T-helper 1 cell (primary cell): ENCODE measurements around the gene S100A13.
"Not testable (repeated sequence)": the region's sequence is repeated elsewhere in the genome, so short reads cannot be mapped to it uniquely, and the experiment has no call there.

Experiments used
- DNase-seq, 5 donors: peaks; one replicate each; pipeline ENCODE4 v3.0.0-alpha.2; 2012 to 2020

The S100A13 gene

DNA sequence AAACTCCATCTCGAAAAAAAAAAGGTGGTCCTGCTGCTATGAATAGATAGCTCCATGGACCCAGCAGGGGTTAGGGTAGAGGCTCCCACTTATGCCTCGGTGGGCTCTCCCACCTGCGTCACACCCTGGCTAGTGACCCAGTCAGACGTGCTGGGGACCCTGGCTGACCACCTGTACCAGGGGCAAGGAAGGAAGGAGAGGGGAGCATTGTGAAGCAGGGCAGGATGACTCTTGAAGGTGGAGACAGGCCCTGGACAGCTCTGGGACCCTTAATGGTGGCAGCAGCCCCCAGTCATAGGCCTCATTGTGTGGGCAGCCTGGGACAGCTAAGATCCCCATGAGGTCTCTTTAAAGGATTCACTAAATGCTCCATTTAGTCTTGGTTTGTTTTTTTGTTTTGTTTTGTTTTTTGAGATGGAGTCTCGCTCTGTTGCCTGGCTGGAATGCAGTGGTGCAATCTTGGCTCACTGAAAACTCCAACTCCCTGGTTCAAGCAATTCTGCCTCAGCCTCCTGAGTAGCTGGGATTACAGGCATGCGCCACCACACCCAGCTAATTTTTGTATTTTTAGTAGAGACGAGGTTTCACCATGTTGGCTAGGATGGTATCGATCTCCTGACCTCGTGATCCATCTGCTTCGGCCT, 20.8 kb upstream of the S100A13 start:
- DNase-seq: no peak

DNA sequence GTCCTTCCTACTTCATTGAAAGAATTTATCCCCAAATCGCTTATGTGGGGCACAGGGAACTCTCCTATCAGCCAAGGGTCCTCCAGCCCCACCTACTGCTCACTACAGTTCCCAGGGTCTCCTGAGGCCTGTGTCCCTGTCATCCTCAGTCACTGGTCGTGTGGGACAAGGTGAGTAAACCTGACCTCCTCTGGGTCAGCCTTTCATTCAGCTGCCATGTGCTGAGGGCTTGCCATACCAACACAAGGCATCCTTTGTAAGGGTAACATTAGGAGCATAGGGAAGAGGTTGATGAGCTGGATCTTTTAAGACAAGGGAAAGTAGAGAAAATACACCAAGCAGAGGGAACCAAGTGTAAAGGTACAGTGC, 20.0 kb upstream of the S100A13 start:
- DNase-seq: no peak

DNA sequence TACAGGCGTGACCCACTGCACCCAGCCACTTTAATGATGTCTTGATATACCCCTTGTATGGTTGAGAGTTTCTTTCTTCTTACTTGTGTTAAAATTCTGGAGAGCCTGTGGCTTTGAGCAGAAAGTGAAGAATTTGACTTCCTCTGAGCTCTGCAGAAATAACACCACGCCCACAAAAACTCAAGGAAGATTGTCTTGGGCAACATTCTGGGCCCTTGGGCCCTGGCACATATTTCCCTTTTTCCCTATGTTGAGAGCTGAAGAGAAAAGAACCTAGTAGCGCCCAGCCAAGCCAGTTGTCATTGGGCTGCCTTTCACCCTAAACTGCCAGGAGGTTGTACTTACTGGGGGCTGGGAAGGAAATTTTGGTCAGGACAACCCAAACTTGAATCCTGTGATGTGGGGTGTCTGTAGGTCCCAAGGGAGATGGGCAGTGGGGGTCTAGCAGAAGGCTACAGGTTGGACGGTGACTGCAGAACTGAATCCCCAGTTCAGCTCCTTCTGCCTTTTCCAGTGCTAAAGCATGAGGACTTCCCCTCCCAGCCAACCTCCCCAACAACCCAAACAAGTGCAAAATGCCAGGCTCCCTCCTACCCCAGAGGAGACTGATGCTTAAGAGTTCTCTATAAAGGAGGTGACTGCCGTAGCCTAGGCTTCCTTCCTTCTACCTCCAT, 19.5 kb upstream of the S100A13 start:
- DNase-seq: no peak

DNA sequence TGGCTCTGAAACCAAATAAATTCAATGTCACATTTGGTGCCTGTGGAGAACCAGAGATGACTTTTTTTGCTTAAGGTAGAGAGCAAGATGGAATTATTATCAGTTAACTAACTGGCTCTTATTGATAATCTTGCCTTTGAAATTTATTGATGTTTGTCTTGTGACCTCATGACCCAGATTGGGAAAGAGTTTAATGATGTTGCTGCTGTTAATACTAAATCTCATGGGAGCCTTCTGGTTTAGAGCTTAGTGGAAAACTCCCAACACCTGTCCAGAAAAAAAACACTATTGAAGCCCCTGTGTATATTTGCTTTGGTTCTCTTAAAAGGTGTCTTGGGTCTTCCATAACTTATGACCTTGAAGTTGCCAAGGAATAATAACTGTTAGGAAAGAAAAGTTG, 16.5 kb upstream of the S100A13 start:
- no peak for DNase-seq

DNA sequence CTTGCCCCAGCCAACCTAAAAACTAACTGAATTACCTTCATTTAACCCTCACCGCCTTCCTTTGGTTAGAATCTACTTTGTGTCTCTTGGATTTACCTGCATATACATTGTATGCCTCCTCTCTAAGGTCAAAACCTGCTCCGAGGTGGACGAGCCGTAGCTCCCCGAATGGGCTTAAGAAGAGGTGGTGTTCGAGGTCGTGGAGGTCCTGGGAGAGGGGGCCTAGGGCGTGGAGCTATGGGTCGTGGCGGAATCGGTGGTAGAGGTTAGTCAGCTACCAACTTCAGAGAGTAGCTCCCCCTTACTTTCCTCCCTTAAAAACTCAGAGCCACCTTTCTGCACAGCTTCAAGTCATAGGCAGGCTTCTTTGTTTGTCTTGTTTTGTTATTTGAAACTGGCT, 15.8 kb upstream of the S100A13 start:
- no peak for DNase-seq

DNA sequence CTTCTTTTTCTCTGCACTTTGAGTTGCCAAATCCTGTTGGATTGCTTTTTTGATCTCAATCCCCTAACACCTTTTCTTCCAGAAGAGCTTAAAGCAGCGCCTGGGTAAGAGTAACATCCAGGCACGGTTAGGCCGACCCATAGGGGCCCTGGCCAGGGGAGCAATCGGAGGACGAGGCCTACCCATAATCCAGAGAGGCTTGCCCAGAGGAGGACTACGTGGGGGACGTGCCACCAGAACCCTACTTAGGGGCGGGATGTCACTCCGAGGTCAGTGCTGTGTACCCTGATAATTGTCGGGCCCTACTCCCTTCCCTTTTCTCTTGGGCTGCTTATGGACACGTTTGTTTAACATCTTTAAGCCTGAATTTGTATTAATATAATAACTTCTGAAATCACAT, 14.9 kb upstream of the S100A13 start:
- no peak for DNase-seq

DNA sequence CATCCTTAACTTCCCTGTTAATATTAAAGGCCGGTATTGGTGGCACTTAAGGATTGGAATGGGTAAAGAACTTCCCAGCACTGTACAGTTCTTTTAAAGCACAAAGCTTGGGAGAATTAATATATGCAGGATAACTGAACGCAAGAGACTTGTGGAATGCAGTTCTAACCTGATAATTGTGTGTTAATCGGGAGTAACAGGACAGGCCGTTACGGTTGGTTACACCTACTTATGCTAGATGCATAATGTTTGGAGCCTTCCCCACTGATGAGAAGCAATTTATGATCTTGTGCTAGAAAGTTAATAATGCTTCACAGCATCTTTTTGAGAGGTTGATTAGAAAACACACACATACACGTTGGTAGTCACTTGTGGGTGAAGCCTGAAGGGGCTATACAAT, 13.6 kb upstream of the S100A13 start:
- no peak for DNase-seq

DNA sequence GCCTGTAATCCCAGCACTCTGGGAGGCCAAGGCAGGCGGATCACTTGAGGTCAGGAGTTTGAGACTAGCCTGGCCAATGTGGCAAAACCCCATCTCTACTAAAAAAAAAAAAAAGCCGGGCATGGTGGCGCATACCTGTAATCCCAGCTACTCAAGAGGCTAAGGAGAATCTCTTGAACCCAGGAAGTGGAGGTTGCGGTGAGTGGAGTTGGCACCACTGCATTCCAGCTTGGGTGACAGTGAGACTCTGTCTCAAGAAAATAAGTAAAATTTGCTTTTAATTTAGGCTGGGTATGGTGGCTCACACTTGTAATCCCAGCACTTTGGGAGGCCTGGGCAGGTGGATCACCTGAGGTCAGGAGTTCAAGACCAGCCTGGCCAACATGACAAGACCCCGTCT, 12.9 kb upstream of the S100A13 start:
- DNase-seq: not testable (repeated sequence)

DNA sequence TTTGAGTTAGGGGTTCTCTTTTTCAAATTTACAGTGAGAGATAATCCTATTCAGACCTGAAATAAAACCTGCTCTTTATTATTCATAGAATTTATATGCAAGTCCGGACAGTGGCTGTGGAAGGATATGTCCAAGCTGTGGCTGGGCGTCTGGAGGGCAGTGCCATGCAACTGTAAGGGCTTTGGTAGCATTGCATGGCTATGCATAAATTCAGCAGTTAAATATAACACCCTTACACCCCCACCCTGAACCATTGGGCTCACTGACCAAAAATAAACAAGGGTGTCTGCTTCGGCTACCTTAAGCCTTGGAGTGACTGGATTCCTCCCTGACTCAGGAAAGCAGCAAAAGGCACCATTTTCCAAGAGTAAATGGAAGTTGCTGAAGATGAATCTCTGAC, 12.0 kb upstream of the S100A13 start:
- DNase-seq: no peak

DNA sequence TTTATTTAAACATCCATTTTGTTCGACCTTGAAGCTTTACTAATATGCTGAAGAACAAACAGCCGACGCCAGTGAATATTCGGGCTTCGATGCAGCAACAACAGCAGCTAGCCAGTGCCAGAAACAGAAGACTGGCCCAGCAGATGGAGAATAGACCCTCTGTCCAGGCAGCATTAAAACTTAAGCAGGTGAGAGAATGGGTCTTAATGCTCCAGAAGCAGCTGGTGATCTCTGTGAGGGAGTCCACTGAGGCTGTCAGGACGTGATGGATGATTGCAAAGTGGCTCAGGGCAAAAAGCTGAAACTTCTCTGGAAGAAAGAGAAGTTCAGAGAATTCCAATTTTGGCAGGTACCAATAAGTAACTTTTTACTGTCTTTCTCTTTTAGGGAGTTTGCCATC, 11.0 kb upstream of the S100A13 start:
- no peak for DNase-seq

DNA sequence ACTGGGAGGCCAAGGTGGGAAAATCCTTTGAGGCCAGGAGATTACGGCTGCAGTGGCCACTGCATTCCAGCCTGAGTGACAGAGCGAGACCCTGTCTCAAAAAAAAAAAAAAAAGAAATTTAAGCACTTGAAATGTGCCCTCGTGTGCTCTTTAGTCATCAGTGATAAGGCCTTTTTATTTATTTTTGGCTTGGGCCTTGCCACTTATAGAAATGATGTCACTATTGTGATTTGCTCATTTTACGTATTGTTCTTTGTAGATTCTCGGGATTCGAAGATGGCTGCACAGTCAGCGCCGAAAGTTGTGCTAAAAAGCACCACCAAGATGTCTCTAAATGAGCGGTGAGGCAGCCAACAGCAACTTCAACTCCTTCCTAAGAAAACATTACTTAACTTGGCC, 9.0 kb upstream of the S100A13 start:
- DNase-seq: no peak

DNA sequence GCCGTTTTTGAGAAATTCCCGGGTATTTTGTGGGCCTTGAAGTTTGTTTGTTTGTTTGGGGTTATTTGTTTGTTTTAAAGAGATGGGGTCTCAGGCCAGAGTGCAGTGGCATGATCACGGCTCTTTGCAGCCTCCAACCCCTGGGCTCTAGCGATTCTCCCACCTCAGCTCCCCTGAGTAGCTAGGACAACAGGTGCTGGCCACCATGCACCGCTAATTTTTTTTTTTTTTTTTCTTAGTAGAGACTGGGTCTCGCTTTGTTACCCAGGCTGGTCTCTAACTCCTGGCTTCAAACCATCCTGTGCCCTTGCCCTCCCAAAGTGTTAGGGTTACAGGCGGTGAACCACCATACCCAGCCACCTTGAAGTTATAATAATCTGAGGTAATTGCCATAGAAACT, 8.6 kb upstream of the S100A13 start:
- DNase-seq: no peak

DNA sequence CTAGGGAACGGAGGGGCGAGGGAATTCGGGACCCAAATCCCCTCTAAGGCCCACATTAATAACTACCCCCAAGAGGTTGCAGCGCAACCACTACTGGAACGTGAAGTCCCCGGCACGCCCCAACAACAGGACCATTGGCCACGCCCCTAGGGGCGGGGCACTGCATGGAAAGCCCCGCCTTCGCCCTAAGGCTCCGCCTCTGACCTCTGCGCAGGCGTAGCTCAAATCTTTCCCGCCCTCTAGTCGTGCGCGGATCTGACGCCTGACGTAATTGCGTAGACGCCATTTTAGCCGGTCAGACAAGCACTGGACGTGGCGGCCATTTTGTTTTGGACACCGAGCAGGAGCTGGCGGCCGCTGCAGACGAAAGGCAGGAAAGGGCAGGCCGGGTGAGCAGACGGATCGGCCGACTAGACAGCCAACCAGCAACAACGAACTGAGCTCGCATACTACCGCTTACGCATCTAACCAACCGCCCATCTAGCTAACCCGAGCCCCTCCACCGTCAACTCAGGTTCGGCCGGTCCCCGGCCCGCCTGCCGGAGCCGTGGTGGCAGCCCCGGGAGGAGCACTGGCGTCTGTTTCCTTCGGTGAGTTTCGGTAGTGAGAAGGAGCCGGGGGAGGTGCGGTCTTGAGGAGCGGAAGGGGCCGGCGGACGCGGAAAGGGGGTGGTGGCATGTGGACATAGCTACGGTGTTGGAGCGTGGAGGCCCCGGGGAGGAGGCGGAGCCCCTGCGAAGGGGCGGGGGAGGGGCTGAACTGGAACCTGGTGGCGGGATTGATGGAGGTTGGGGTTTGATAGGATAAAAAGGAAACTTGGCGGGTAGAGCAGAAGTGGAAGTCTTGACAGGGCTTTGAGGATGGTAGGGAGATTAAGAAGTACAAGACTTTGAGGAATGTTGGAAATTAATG, 6.7 kb upstream of the S100A13 start, which contains the start of gene CHTOP:
Gene CHTOP, plus strand, starts transcription at position 313 of the 912 bp plus-strand sequence. CDS start 2,523 bp downstream, outside the sequence.
- peak; percentile 85 to 98 (median 91) for DNase-seq

DNA sequence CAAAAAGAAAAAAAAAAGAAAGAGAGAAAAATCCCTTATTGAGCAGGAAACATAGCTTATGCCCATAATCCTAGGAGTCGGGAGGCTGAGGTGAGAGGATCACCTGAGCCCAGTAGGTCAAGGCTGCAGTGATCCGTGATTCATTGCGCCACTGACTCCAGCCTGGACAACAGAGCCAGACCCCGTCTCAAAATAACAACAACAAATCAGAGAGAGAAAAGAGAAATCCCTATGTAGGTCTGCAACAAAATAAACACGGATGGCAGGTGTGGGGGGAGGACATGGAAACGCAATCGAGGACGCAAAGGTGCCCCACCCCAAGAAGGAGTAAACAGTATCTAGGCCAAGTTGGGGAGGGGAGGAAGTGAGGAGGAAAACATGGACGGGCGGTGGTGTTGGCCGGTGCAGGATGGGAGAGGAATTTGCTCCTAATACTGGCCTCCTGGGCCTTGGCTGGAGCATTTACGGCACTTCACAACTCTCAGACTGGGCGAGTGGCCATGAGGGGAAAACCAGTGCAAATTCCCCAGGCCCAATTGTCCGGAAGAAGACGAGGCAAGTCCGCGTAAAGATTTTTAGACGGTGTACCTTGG, 6.0 kb upstream of the S100A13 start:
- no peak for DNase-seq

DNA sequence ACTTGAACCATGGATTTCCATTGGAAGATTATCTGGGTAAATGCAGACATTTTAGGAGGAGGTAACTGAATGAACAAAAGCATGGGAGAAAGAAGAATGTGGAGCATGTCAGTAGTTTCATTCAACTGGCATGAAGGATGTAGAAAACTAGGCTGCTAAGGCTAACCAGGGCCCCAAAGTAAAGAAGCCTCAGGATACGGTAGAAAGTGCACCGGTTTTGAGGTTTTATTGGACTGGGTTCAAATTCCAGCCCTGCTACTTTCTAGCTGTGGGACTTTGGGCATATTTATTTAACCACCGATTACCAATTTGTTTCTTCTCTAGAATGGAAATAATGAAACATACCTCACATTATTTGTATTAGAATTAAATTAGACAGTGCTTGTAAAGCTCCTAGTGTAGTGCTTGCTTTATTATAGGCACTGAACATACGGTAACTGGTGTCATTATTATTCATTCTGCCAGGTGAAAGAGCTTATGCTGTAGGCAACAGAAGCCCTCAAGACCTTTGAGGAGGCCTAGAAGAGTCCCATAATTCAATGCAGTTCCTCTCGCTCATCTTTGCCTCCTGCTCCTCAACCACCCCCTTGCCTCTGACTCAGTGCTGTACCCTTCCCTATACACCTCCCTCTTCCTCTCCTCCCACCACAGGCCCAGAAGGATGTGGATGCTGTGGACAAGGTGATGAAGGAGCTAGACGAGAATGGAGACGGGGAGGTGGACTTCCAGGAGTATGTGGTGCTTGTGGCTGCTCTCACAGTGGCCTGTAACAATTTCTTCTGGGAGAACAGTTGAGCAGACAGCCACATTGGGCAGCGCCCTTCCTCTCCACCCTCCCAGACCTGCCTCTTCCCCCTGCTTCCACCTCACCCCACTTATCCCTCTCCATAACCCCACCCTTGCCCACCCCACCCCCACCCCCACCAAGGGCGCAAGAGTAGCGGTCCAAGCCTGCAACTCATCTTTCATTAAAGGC, 4.0 kb upstream of the S100A13 start:
- DNase-seq: no peak

DNA sequence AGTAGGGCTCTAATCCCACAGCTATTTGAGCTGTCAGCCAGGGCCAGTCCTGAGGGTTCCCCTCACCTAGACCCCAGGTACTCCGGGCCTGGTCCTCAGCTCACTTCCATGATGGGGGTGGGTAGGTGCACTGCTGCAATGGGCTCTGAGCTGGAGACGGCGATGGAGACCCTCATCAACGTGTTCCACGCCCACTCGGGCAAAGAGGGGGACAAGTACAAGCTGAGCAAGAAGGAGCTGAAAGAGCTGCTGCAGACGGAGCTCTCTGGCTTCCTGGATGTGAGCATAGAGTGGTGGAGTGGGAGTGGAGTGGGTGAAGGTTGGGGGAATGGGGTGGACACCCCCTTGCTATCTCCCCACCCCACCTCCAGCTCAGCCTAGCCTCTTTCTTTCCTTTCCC, 3.1 kb upstream of the S100A13 start:
- DNase-seq: no peak

DNA sequence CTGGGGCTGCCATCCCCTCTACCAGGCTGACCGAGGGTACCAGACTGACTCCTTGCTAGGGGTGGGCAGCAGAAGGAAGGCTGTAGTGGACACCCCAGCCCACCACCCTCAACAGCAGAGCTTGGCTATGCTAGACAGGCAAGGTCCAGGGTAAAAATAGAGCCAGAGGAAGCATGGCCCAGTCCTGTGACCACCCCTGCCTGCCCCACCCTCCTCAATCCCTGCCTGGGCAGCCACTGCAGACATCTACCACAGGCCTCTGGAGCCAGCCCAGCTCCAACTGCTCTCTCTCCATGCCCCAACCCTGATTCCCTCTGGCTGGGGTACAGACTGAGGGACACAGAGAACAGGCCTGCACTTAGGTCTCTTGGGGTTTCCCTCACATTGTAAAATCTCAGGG, 2.7 kb upstream of the S100A13 start:
- DNase-seq: no peak

DNA sequence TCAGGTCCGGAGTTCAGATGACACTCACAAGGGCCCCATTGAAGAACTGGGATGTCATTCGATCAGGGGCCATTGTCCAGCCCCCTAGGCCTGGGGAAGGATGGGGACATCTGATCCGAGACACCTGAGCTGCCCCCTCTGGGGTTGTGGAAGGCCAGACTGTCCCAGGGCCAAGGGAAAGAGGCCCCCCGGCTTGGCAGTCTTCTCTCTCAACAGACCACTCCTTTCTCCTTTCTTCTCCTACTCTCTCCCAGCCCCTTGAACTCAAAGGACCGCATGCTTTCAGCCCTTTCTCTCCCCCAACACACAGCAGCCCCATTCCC, 2.0 kb upstream of the S100A13 start:
- DNase-seq: no peak

DNA sequence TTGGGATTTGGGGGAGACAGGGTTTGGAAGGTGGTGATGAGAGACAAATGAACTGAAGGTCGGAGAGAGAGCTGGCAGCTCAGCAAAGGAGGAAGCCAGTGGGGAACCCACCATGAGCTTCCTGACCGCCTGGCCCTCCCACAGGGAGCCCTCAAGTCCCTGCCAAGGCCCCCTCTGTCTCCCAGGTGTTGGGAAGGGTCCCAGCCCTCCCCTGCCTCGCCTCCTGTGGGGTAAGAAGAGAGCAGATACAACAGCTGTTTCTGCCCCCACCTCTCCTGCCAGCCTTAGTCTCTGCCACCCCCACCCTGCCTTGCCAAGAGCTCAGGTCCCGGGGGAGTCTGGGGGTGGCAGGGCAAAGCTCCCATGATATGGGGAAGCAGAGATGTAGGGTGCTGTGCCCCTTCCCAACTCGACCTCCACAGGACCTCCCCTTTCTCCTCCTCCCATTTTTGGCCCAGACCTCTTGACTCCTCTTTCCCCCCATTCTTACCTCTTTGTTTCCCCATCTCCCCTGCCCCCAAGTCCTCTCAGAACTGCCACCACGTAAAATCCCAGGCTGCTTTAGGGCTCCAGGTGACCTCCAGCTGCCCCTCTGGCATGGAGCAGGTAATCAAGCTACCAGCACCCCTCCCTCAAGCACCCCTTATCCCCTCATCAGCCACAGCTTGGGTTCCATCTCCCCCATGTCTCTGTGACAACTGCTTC, 1.5 kb upstream of the S100A13 start:
- DNase-seq: no peak

DNA sequence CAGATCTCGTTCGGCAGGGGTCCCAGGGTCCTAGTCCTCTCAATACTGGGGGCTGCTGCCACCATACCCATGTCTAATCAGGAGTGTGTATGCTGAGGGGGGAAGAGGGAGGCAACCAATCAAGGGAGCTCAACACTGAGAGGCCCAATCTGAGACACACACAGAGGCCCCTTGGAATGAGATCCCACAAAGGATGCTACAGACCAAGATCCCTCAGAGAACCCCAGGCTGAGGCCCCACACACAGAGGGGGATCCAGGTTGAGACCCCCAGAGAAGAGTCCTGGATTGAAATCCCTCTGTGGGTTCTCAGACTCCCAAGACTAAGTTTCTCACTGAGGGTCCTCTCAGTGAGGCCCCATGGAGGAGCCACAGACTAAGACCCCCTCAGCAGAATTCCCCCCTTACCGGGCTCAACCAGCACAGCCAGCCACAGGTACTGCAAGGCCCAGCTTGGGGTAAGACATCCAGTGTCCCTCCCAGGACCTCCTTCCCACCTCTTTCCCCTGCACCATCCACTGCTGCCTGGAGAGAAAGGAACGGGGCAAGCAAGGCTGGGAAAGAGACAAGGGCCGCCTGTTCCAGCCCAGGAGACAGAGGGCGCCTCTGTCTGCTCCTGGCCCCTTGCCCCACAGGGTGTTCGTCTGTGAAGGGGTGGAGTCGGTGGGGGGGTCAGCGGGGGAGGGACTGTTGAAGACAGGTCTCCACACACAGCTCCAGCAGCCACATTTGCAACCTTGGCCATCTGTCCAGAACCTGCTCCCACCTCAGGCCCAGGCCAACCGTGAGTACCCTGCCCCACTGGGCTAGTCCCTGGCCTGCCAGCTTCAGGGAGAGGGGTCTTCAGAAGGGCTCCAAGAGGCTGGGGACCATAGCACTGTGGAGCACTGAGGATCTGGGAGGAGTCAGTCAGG, 666 bp upstream of the S100A13 start, which contains the start of gene S100A1:
Gene S100A1, plus strand, starts transcription at position 720 of the 912 bp plus-strand sequence. CDS start 2,088 bp downstream, outside the sequence.
- DNase-seq: no peak
